HG03025 (cell line): ENCODE data around the gene ZNF680.
"Not testable (repeated sequence)": the region's sequence is repeated elsewhere in the genome, so short reads cannot be mapped to it uniquely, and the experiment has no call there.

Experiments used
- ATAC-seq: cut with Tn5 transposase; IDR thresholded peaks from one replicate; pipeline ENCODE4 v1.9.1; 2021; ENCODE audit warnings: mild to moderate bottlenecking, moderate library complexity; ENCODE audit not compliant: unreplicated experiment, low FRiP score

Gene ZNF680

GRCh38 chr7:64562626-64563278, at the start of gene ZNF680:
TSS of gene ZNF680 (minus strand) at chr7:64563071. CDS start at chr7:64562954, 117 bp downstream.
- ATAC-seq = peak; percentile 100

GRCh38 chr7:64612452-64612851, 49.6 kb upstream of the ZNF680 start:
- ATAC-seq = no peak

- ATAC-seq = no peak
Measured at GRCh38 chr7:64611717-64612116, 48.8 kb upstream of the ZNF680 start.

GRCh38 chr7:64610997-64611396, 48.1 kb upstream of the ZNF680 start:
- no peak for ATAC-seq

- ATAC-seq = no peak
Measured at GRCh38 chr7:64608116-64608910, 45.4 kb upstream of the ZNF680 start.

DNA sequence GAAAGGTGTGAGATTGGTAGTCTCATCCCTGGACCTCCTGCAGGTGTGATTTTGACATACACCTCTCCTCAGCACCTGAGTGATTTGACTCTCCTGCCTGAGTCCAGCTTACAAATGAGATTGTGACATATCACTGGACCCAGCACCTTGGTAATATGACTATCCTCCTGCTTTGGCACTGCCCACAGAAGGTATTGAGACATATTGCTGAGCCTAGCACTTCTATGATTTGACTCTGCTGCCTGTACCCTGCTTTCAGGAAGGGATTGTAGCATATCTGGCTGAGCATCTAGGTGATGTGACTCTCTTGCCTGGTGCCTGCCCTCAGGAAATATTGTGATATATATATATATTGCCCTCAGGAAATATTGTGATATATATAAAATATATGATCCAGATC, 43.5 kb upstream of the ZNF680 start:
- no peak for ATAC-seq

GRCh38 chr7:64603271-64603670, 40.4 kb upstream of the ZNF680 start:
- ATAC-seq = no peak

DNA sequence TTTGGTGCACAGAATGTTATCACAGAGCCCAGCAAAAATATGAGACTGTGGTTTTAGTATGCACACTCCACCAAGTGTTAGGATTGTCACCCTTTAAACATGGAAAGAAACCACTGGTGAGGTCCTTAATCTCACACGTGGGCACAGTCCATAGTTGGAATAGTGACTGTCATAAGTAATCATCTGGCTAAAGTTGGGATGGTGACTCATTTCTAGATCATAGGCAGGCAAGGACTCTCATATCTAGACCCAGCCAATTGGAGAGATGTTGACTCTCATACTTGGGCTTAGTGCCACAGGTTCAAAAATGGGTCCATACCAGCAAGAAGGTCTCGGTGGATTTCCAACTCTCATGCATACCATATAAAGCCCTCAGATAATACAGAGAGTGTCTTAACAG, 39.6 kb upstream of the ZNF680 start:
- no peak for ATAC-seq

GRCh38 chr7:64602086-64602485, 39.2 kb upstream of the ZNF680 start:
- ATAC-seq = no peak

DNA sequence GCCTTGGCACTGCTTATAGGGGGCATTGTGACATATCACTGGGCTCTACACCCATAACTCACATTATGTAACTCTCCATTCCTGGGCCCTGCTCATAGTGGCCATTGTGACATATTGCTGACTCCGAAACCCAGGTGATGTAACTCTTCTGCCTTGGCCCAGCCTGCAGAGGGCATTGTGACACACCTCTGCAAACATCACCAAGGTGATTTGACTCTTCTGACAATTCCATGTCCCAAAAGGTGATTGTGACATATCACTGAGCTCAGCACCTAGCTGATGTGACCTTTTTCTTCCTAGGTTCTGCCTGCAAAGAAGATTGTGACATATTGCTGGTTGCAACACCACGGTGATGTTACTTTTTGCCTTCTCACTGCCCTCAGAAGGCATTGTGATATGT, 36.5 kb upstream of the ZNF680 start:
- no peak for ATAC-seq

- ATAC-seq = no peak
Measured at GRCh38 chr7:64590971-64591370, 28.1 kb upstream of the ZNF680 start.

- no peak for ATAC-seq
Measured at GRCh38 chr7:64581926-64582894, 19.3 kb upstream of the ZNF680 start.

DNA sequence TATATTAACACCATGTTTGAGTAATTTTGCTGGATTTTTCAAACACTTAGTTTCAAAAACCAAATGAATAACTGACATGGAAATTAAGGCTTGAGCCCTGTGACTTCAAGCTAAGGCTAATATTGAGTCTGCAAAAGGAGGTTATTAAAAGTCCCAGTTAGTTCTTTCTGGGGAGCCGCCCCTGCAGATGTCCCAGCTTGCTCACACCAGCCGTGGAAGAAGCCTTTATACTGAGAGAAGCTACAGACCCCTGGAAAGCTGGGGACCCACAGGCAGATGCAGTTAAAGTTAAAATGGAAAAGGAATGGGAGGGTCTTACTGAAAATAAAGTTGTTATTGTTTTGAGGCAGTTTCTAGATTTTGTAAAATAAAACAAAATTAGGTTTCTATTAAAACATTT, 18.5 kb upstream of the ZNF680 start:
- ATAC-seq = no peak

GRCh38 chr7:64574540-64575099, 11.7 kb upstream of the ZNF680 start:
- no peak for ATAC-seq

DNA sequence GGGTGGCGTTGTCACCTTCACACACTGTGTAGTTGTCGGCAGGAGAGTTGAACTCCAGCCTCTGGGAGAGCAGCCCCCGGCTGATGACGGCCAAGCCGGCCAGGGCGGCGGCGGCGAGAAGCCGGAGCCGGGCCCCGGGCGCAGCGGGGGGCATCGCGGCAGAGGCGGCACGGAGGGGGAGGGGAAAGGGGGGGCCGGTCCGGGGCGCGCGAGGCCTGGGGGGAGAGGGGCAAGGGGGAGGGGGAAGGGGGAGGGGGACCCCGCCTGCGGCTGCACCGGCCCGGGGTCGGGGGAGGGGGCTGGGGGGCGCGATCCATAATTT, 7.4 kb upstream of the ZNF680 start:
- not testable (repeated sequence) for ATAC-seq

GRCh38 chr7:64569372-64570283, 6.8 kb upstream of the ZNF680 start:
- ATAC-seq = not testable (repeated sequence)

- no peak for ATAC-seq
Measured at GRCh38 chr7:64562256-64562625, 630 bp downstream of the ZNF680 start.

DNA sequence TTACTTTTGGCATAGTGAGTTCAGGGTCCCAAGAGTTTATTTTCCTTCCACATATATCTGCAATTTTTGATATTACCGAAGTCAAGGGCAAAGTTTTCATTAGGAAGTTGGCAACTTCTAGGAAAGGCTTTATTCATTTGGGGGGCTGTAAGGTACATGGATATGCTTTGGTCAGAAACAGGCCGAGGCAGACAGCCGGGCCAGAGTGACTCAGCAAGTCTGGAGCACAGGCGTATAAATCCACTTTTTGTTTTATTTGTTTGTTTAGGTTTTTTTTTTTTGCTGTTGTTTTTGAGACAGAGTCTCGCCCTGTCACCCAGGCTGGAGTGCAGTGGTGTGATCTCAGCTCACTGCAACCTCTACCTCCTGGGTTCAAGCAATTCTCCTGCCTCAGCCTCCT, 3.7 kb downstream of the ZNF680 start:
- no peak for ATAC-seq

GRCh38 chr7:64558781-64559180, 4.1 kb downstream of the ZNF680 start:
- no peak for ATAC-seq

- ATAC-seq = no peak
Measured at GRCh38 chr7:64558323-64558705, 4.6 kb downstream of the ZNF680 start.
